DMS153 treated with DMSO at 0.1 percent for 48 hours (cell line): Measurements from ENCODE around the gene GYPC.
"Not testable (repeated sequence)": the region's sequence is repeated elsewhere in the genome, so short reads cannot be mapped to it uniquely, and the experiment has no call there.

Experiments
- DNase-seq: peaks from one replicate; lab custom pipeline; 2025; ENCODE audit not compliant: unreplicated experiment; lab: John Stamatoyannopoulos, UW

GYPC gene

GRCh38 chr2:126668254-126668653, 12.3 kb downstream of the GYPC start:
- DNase-seq, result no peak

- DNase-seq, result no peak
These were observed 13.8 kb downstream of the GYPC start for GRCh38 chr2:126669772-126670171.

- no peak for DNase-seq
These were observed 15.5 kb downstream of the GYPC start for GRCh38 chr2:126671488-126671887.

- no peak for DNase-seq
These were observed 17.1 kb downstream of the GYPC start for GRCh38 chr2:126672980-126673605.

- DNase-seq, result no peak
These were observed 18.3 kb downstream of the GYPC start for GRCh38 chr2:126674075-126674744.

GRCh38 chr2:126675637-126676036, 19.7 kb downstream of the GYPC start:
- DNase-seq, result no peak

- DNase-seq, result no peak
These were observed 20.5 kb downstream of the GYPC start for GRCh38 chr2:126676221-126677175.

GRCh38 chr2:126677176-126677538, 21.2 kb downstream of the GYPC start:
- no peak for DNase-seq

GRCh38 chr2:126678269-126679065, 22.5 kb downstream of the GYPC start:
- DNase-seq, result no peak

- no peak for DNase-seq
These were observed 23.2 kb downstream of the GYPC start for GRCh38 chr2:126679094-126679713.

- no peak for DNase-seq
These were observed 25.5 kb downstream of the GYPC start for GRCh38 chr2:126681505-126681904.

- no peak for DNase-seq
These were observed 29.7 kb downstream of the GYPC start for GRCh38 chr2:126685629-126686028.

GRCh38 chr2:126686286-126686685, 30.3 kb downstream of the GYPC start:
- DNase-seq, result no peak

- DNase-seq, result no peak
These were observed 31.0 kb downstream of the GYPC start for GRCh38 chr2:126686841-126687485.

GRCh38 chr2:126687503-126687902, 31.5 kb downstream of the GYPC start:
- no peak for DNase-seq

- not testable (repeated sequence) for DNase-seq
These were observed 32.6 kb downstream of the GYPC start for GRCh38 chr2:126688594-126688993.

GRCh38 chr2:126692241-126692640, 36.3 kb downstream of the GYPC start:
- DNase-seq, result not testable (repeated sequence)

GRCh38 chr2:126692934-126693592, 37.1 kb downstream of the GYPC start:
- not testable (repeated sequence) for DNase-seq
